Posterior vena cava (tissue), 2 donors: ENCODE results near the gene METTL25B. TPM values are rescaled to one million over a fixed set of nuclear protein-coding genes. Genes with fewer than 3 reads are reported as not detected.
"Not testable (repeated sequence)": the region's sequence is repeated elsewhere in the genome, so short reads cannot be mapped to it uniquely, and the experiment has no call there.

Experiments
- DNase-seq: peaks from one replicate; pipeline ENCODE4 v3.0.0-alpha.2; 2020; ENCODE audit warnings: low spot score
- intact Hi-C, 2 donors: fragments of 100-400 bp; cut with DNase I; formaldehyde crosslinking; loops; one replicate each; pipeline versions ENCODE4 v1.14.1 to v1.14.2; 2022 to 2023
- total RNA-seq, 2 donors: library from RNA; stranded (reverse); fragmentation: NEBNext Ultra II Directional; extraction: Animal tissue kit (Norgen Biotek cat#: 25700); gene quantifications; one replicate each; pipeline ENCODE4 v1.2.1, GENCODE V29; 2021
- donor health status: DM: yes; HTN: yes; CAD: no.
- donor health status: DM: yes; HTN: yes; CAD: no.

METTL25B gene
- total RNA-seq, 2 donors from 2014 or later = 19.6 to 21.6 TPM

GRCh38 chr1:156760092-156760795, 32.0 kb downstream of the METTL25B start:
- intact Hi-C loops = no loop called here
- peak; percentile 58 for DNase-seq

- peak; percentile 34 for DNase-seq
- intact Hi-C loops = no loop called here
Observed at GRCh38 chr1:156760796-156761104, 32.5 kb downstream of the METTL25B start.

- intact Hi-C loops = not testable (repeated sequence)
- peak; percentile 58 for DNase-seq
Observed at GRCh38 chr1:156765136-156765535, 36.9 kb downstream of the METTL25B start.

GRCh38 chr1:156765666-156766065, 37.4 kb downstream of the METTL25B start:
- peak; percentile 22 for DNase-seq
- intact Hi-C loops = no loop called here

GRCh38 chr1:156766298-156767100, 38.2 kb downstream of the METTL25B start:
- intact Hi-C loops = no loop called here
- DNase-seq = peak; percentile 22

GRCh38 chr1:156767101-156767878, 39.0 kb downstream of the METTL25B start, which contains the start of gene PRCC:
Gene PRCC (plus strand): TSS chr1:156767535. CDS start chr1:156767772, 237 bp downstream.
- intact Hi-C loops = no loop called here

GRCh38 chr1:156767879-156768604, 39.8 kb downstream of the METTL25B start:
- intact Hi-C loops = no loop called here
- DNase-seq = peak; percentile 89

More at GRCh38 chr1:156767101-156767878, 39.0 kb downstream of the METTL25B start, which contains the start of gene PRCC:
- peak; percentile 99 for DNase-seq

GRCh38 chr1:156768610-156769295, 40.5 kb downstream of the METTL25B start:
- intact Hi-C loops = no loop called here
- DNase-seq = no peak

GRCh38 chr1:156772222-156772621, 44.0 kb downstream of the METTL25B start:
- DNase-seq = no peak
- intact Hi-C loops = no loop called here

- DNase-seq = peak; percentile 72
- intact Hi-C loops = no loop called here
Observed at GRCh38 chr1:156772728-156773497, 44.6 kb downstream of the METTL25B start.

- intact Hi-C loops = no loop called here
- DNase-seq = no peak
Observed at GRCh38 chr1:156773607-156774006, 45.3 kb downstream of the METTL25B start.

- DNase-seq = no peak
- intact Hi-C loops = no loop called here
Observed at GRCh38 chr1:156775799-156776198, 47.5 kb downstream of the METTL25B start.

GRCh38 chr1:156776942-156777341, 48.7 kb downstream of the METTL25B start:
- DNase-seq = no peak
- intact Hi-C loops = no loop called here

- intact Hi-C loops = no loop called here
- no peak for DNase-seq
Observed at GRCh38 chr1:156777573-156777972, 49.3 kb downstream of the METTL25B start.

GRCh38 chr1:156781585-156782186, 53.4 kb downstream of the METTL25B start:
- intact Hi-C loops = no loop called here
- DNase-seq = no peak

GRCh38 chr1:156785458-156785857, 57.2 kb downstream of the METTL25B start:
- intact Hi-C loops = no loop called here
- DNase-seq = no peak
